Measurements from ENCODE around the gene RNU6-7. TPM values are rescaled to one million over a fixed set of nuclear protein-coding genes. Genes with fewer than 3 reads are reported as not detected.

RNU6-7 gene
- total RNA-seq, 2 donors from 2014 or later = not detected

DNA sequence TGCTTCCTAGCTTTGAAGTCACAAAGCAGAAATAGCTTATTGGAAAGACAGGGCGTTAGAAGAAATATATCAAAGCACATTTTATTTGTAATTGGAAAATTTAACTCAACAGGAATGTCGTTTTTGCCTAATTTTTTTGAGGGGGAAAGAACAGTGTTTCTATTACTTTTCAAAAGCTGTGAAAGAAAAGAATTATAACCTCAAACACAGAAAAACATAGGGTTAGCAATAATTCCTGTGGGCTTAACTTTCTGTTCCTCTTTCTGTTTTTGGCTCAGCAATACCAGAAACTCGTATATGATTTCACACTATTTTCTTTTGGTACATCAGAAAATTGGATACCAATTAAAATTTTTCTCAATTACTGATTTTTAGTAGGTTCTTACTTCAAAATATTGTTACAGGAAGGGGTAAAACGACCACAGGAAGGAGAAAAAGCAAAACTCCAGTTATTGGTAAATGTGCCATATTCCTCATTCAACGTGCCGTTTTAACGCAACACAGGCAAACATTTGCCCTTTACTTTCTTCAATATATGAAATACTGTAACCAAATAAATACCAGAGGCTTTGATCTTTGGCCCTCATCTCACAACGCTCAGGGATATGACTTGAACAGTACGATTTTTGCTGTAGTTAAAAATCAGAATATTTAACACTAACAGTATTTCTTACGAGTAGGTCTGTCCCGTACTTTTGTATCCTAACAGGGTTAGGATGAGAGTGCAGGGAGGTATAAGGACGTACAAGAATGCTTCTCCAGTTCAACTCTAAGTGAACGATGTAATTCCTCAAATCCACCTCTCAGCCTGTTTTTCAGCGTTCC, 1.3 kb upstream of the RNU6-7 start:
- Histone ChIP-seq H3K4me3 (peak overlapping the region; percentile 82), H3K36me3 (no peaks in the 10 kb centered on the region), H3K4me1 (ENCODE audit: control insufficient read depth in 1 of 2, low read depth in 2 of 2) (peaks cover 0 to 4% of the 10 kb centered on the region in 2 donors), H3K9me3 (no peaks in the 10 kb centered on the region), H3K27ac (peak overlapping the region in 1 of 2 donors; percentile 70), H3K27me3 (replicated peaks; ENCODE audit: insufficient read depth) (no peaks in the 10 kb centered on the region)
- no peak for DNase-seq (ENCODE audit: low spot score)
- ATAC-seq (ENCODE audit: insufficient number of reproducible peaks, low FRiP score, low read depth) = no peak
- TF ChIP-seq, protein P1, sequence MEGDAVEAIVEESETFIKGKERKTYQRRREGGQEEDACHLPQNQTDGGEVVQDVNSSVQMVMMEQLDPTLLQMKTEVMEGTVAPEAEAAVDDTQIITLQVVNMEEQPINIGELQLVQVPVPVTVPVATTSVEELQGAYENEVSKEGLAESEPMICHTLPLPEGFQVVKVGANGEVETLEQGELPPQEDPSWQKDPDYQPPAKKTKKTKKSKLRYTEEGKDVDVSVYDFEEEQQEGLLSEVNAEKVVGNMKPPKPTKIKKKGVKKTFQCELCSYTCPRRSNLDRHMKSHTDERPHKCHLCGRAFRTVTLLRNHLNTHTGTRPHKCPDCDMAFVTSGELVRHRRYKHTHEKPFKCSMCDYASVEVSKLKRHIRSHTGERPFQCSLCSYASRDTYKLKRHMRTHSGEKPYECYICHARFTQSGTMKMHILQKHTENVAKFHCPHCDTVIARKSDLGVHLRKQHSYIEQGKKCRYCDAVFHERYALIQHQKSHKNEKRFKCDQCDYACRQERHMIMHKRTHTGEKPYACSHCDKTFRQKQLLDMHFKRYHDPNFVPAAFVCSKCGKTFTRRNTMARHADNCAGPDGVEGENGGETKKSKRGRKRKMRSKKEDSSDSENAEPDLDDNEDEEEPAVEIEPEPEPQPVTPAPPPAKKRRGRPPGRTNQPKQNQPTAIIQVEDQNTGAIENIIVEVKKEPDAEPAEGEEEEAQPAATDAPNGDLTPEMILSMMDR (IDR thresholded peaks at IDR 0.05) = no peak

DNA sequence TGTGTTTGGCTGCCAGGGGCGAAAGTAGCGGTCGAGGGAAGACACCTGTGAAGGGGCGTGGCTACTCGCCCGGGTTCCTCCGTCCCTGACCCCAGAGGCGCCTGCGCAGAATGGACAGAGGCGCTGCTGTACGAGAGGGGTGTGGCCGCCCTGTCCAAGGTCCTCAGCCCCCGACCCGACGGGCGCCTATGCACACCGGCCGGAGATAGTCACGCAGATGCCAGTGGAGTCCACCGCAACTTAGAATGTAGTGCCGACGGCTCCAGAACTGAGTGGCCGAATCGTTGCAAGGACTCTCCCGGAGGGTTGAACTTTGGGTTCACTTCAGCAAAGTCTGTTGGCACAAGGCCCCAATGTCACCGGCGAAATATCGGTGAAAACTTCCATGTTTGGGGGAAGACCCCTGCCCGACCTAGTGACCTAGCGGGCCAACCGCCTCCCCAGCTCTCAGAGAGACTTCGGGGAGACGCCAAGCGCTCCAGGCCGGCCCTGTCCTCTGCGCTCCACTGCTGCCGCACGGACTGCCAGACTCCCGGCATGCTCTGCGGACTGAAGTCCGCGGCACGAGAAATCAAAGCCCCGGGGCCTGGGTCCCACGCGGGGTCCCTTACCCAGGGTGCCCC, 541 bp upstream of the RNU6-7 start:
- Histone ChIP-seq H3K9me3 (no peaks in the 10 kb centered on the region), H3K4me3 (peak overlapping the region; percentile 82), H3K27me3 (replicated peaks; ENCODE audit: insufficient read depth) (no peaks in the 10 kb centered on the region), H3K4me1 (ENCODE audit: control insufficient read depth in 1 of 2, low read depth in 2 of 2) (peaks cover 0 to 4% of the 10 kb centered on the region in 2 donors), H3K27ac (peak overlapping the region; percentile 60 to 70), H3K36me3 (no peaks in the 10 kb centered on the region)
- DNase-seq (ENCODE audit: low spot score) (peak; percentile 32), ATAC-seq (ENCODE audit: insufficient number of reproducible peaks, low FRiP score, low read depth) (peak; percentile 47)
- TF ChIP-seq, protein P1 (IDR thresholded peaks at IDR 0.05) = no peak

DNA sequence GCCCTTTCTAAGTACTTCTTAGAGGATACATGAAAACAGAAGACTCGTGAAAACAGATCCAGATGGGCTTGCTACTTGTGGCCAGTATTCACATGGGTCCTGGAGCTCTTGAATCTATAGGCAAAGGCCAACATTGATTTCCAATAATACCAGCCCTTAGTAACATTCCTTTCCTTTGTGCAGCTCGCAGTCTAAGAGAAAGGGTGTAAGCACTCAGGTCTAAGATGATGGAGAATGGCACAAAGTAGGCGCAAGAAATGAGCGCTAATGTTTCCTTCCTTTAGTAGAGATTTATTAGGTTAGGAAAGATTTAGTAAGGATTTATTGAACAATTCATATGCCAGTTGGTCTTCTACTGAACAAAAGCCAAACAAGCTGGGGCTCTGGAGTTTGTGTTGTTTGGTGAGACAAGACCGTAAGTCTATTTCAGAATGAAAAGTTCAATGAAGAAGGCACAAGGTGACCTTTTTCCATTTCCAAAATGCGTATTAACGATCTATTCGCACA, 699 bp downstream of the RNU6-7 start:
- no peak for ATAC-seq (ENCODE audit: insufficient number of reproducible peaks, low FRiP score, low read depth)
- TF ChIP-seq, protein P1 (IDR thresholded peaks at IDR 0.05) = no peak

GRCh38 chr14:32202998-32203882, 1.4 kb downstream of the RNU6-7 start, which contains the start of gene RNU6-8:
Gene RNU6-8, minus strand, starts transcription at chr14:32203269.
- DNase-seq (ENCODE audit: low spot score) = peak; percentile 9
- peaks cover 0 to 4% of the 10 kb centered on the region in 2 donors for H3K4me1 ChIP-seq (ENCODE audit: control insufficient read depth in 1 of 2, low read depth in 2 of 2)

More for the DNA sequence above, 699 bp downstream of the RNU6-7 start:
- peaks cover 0 to 4% of the 10 kb centered on the region in 2 donors for H3K4me1 ChIP-seq (ENCODE audit: control insufficient read depth in 1 of 2, low read depth in 2 of 2)
- H3K27ac ChIP-seq = peak overlapping the region; percentile 60 to 70
- no peaks in the 10 kb centered on the region for H3K36me3 ChIP-seq
- no peaks in the 10 kb centered on the region for H3K27me3 ChIP-seq (replicated peaks; ENCODE audit: insufficient read depth)
- DNase-seq (ENCODE audit: low spot score) = no peak
- H3K9me3 ChIP-seq = no peaks in the 10 kb centered on the region
- peak overlapping the region; percentile 82 for H3K4me3 ChIP-seq

More at GRCh38 chr14:32202998-32203882, 1.4 kb downstream of the RNU6-7 start, which contains the start of gene RNU6-8:
- peak within 1 kb of the TSS; percentile 60 to 70 for H3K27ac ChIP-seq
- no peaks in the 10 kb centered on the region for H3K36me3 ChIP-seq
- H3K4me3 ChIP-seq = peak within 1 kb of the TSS; percentile 82
- H3K27me3 ChIP-seq (replicated peaks; ENCODE audit: insufficient read depth) = no peaks in the 10 kb centered on the region
- TF ChIP-seq, protein P1 (IDR thresholded peaks at IDR 0.05) = no peak
- H3K9me3 ChIP-seq = no peaks in the 10 kb centered on the region
- ATAC-seq (ENCODE audit: insufficient number of reproducible peaks, low FRiP score, low read depth) = peak; percentile 56
